Measurements from ENCODE around the gene CRTC1.

DNA sequence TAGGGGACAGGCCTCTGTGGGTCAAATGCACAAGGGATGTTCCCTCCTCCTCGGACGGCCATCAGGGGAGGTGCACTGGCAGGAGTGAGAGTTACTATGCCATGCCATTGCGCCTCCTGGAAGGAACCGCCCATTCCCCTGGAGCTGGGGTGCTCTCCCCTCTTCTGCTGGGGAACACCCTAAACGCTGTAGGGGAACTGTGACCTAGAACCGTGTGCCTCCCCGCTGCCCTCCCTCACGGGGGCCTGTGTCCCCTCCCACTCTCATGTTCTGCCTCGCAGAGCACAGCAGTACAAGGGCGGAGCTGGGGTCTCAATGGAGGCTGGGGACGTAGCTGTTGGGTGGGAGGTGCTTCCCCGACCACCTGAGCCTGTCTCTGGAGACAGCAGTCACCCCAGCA, 17.2 kb upstream of the CRTC1 start:
- TF ChIP-seq POLR2AphosphoS5 (IDR thresholded peaks at IDR 0.05) (no peak), EP300 (IDR thresholded peaks at IDR 0.05) (no peak), CTCF (IDR thresholded peaks at IDR 0.05) (no peak)

All from gastroesophageal sphincter (tissue), 3 donors.